Upper lobe of left lung (tissue), 6 donors: ENCODE measurements around the gene BTG1. TPM values are rescaled to one million over a fixed set of nuclear protein-coding genes. Genes with fewer than 3 reads are reported as not detected.

Experiments used
- ATAC-seq, 2 donors: fragments of 200-7000 bp; cut with Tn5 transposase; one replicate each; pipeline ENCODE4 v1.9.1; 2022; ENCODE audit warnings: mild to moderate bottlenecking in 2 of 2, moderate library complexity in 2 of 2; ENCODE audit not compliant: low FRiP score in 2 of 2
- DNase-seq, 2 donors: peaks; one replicate each; pipeline ENCODE4 v3.0.0-alpha.2; 2019 to 2020
- H3K27ac ChIP-seq, 4 donors: fragments of 200-600 bp; sonication (generic); one replicate each; pipeline ENCODE4 v1.5.1; 2016 to 2019
- H3K27me3 ChIP-seq, 4 donors: fragments of 200-600 bp; sonication (generic); one replicate each; pipeline ENCODE4 v1.5.1; 2017 to 2019
- H3K36me3 ChIP-seq, 4 donors: fragments of 200-600 bp; sonication (generic); one replicate each; pipeline ENCODE4 v1.5.1; 2016 to 2019
- H3K4me1 ChIP-seq, 4 donors: fragments of 200-600 bp; sonication (generic); one replicate each; pipeline ENCODE4 v1.5.1; 2018 to 2019
- H3K4me3 ChIP-seq, 4 donors: fragments of 200-600 bp; sonication (generic); one replicate each; pipeline ENCODE4 v1.5.1; 2017 to 2019; ENCODE audit warnings: mild to moderate bottlenecking in 2 of 4, moderate library complexity in 1 of 4
- H3K9me3 ChIP-seq, 4 donors: fragments of 200-600 bp; sonication (generic); one replicate each; pipeline ENCODE4 v1.5.1; 2018 to 2019
- CTCF ChIP-seq, 6 experiments: fragments of 450-650 bp in 4 of 6; fragments of 200-600 bp in 2 of 6; sonication (generic) in 2 of 6; IDR thresholded peaks; one replicate each; pipeline ENCODE4 v1.5.1; 2016 to 2019; ENCODE audit warnings: antibody characterized with exemption in 6 of 6
- EP300 ChIP-seq, 4 donors: sonication (generic); formaldehyde crosslinking; IDR thresholded peaks; one replicate each; pipeline ENCODE4 v1.5.1; 2017; ENCODE audit warnings: antibody characterized with exemption in 4 of 4, control low read depth in 2 of 4
- POLR2A ChIP-seq, 4 donors: fragments of 450-650 bp; IDR thresholded peaks; one replicate each; pipeline ENCODE4 v1.5.1; 2016 to 2017; ENCODE audit warnings: antibody characterized with exemption in 4 of 4, mild to moderate bottlenecking in 2 of 4
- POLR2AphosphoS5 ChIP-seq, 2 donors: sonication (generic); formaldehyde crosslinking; IDR thresholded peaks; one replicate each; pipeline ENCODE4 v1.5.1; 2017; ENCODE audit warnings: antibody characterized with exemption in 2 of 2
- WGBS, 2 donors: methylation state at CpG; one replicate each; pipeline ENCODE4 v1.1.5; 2017 to 2018; 5-methylcytosine and 5-hydroxymethylcytosine counted together
- total RNA-seq, 6 donors: library from RNA; depleted of rRNA in 4 of 6; stranded (reverse); fragments of >200 nt in 4 of 6; gene quantifications; one replicate each; pipeline versions ENCODE4 v1.1.0 to v1.2.1, GENCODE V29; 2016 to 2021
- donor health status: DM: no; HTN: no; CAD: no; lungs with moderate emphysema.
- donor health status: DM: no; HTN: yes; CAD: no; lungs with severe emphysema.

The BTG1 gene
- total RNA-seq, 6 donors from 2014 or later: 31.4 to 177 (median 87.0) TPM

- H3K36me3 ChIP-seq: no peaks in the 10 kb centered on the region
- no peaks in the 10 kb centered on the region for H3K27me3 ChIP-seq
- no peak for DNase-seq
- WGBS, 2 donors: 75 to 99% methylated on average over 4 of the region's 4 CpGs
- H3K4me3 ChIP-seq: no peak overlapping the region
- peak overlapping the region in 1 of 4 donors; percentile 76 for H3K27ac ChIP-seq
- H3K9me3 ChIP-seq: peaks cover 0 to 8% (median 0%) of the 10 kb centered on the region in 4 donors
- TF ChIP-seq CTCF (IDR thresholded peaks at IDR 0.05): no peak
- no peak for TF ChIP-seq EP300 (IDR thresholded peaks at IDR 0.05)
- no peak for TF ChIP-seq POLR2A (IDR thresholded peaks at IDR 0.05)
- TF ChIP-seq POLR2AphosphoS5 (IDR thresholded peaks at IDR 0.05): no peak
- ATAC-seq: no peak
- H3K4me1 ChIP-seq: peaks cover 11 to 26% (median 20%) of the 10 kb centered on the region in 4 donors
Observed at GRCh38 chr12:92122941-92123779, 22.5 kb downstream of the BTG1 start.

DNA sequence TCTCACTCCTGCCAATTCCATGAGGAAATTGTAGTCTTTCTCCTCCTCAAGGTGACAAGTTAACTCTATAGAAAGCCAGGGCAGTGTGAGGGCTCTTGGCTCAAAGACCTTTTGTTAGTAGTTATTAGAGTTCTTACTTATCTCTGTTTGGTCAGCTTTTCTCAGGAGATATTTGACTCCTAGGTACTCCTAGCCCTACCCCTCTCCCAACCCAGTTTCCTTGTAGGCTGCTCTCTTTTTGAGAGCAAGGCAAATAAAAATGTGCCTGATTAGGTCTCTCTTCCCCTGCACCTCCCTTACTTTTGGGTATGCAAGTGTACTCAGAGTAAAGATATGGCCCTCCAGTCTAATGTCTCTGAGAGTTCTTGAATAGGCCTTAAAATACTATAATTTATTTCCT, 23.8 kb downstream of the BTG1 start:
- TF ChIP-seq POLR2A (IDR thresholded peaks at IDR 0.05): peak in 1 of 4 donors; percentile 10
- TF ChIP-seq CTCF (IDR thresholded peaks at IDR 0.05): no peak
- peak; percentile 52 to 85 for ATAC-seq
- peaks cover 0 to 8% (median 0%) of the 10 kb centered on the region in 4 donors for H3K9me3 ChIP-seq
- no peaks in the 10 kb centered on the region for H3K27me3 ChIP-seq
- no peak overlapping the region for H3K4me3 ChIP-seq
- H3K4me1 ChIP-seq: peaks cover 11 to 23% (median 19%) of the 10 kb centered on the region in 4 donors
- peak overlapping the region in 3 of 4 donors; percentile 10 to 52 (median 14) for H3K27ac ChIP-seq
- peak in 1 of 2 donors; percentile 32 for DNase-seq
- H3K36me3 ChIP-seq: no peaks in the 10 kb centered on the region

DNA sequence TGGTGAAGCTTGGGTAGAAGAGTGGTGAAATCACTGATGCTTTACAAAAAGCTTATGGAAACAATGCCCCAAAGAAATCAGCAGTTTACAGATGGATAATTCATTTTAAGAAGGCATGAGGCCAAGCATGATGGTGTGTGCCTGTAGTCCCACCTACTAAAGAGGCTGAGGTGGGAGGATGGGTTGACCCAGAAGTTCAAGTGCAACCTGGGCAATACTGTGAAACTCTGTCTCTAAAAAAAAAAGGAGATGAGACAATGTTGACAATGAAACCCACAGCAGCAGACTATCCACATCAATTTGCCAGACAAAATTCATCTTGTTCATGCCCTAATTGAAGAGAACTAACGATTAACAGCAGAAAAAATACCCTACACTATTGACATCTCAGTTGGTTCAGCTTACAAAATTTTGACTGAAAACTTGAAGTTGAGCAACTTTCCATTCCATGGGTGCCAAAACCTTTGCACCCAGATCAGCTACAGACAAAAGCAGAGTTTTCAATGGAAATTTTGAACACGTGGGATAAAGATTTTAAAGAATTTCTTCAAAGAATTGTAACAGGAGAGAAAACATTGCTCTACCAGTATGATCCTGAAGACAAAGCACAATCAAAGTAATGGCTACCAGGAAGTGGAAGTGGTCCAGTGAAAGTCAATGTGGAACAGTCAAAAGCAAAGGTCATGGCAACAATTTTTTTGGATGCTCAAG, 26.7 kb downstream of the BTG1 start:
- Histone ChIP-seq H3K27ac (no peak overlapping the region), H3K27me3 (no peaks in the 10 kb centered on the region), H3K4me1 (peaks cover 0 to 9% (median 4%) of the 10 kb centered on the region in 4 donors), H3K4me3 (no peak overlapping the region), H3K9me3 (peaks cover 0 to 8% (median 0%) of the 10 kb centered on the region in 4 donors), H3K36me3 (no peaks in the 10 kb centered on the region)
- WGBS, 2 donors: 96 to 100% methylated on average over 2 of the region's 2 CpGs
- DNase-seq (no peak), ATAC-seq (no peak)
- TF ChIP-seq EP300 (IDR thresholded peaks at IDR 0.05) (no peak), CTCF (IDR thresholded peaks at IDR 0.05) (no peak), POLR2AphosphoS5 (IDR thresholded peaks at IDR 0.05) (no peak), POLR2A (IDR thresholded peaks at IDR 0.05) (no peak)

DNA sequence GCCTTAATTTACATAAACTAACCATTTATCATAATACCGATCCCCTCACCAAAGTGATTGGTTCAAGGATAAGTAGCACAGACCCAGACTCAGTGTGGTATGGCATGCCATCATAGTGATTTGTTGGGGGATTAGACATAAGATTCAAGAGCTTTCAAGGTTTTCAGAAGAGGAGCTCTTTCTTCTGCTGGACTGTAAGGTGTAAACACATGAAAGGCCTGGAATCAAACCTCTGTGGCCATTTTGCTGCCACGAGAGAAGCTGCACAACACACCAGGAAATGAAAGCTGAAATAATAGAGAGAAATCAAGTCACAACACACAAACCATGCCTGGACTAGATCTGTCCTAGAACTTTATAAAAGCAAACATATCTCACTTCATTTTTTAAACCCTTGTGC, 30.8 kb downstream of the BTG1 start:
- H3K27ac ChIP-seq: no peak overlapping the region
- peaks cover 0 to 4% (median 0%) of the 10 kb centered on the region in 4 donors for H3K9me3 ChIP-seq
- DNase-seq (no peak), ATAC-seq (no peak)
- no peak overlapping the region for H3K4me3 ChIP-seq
- H3K4me1 ChIP-seq: peaks cover 0 to 9% (median under 1%) of the 10 kb centered on the region in 4 donors
- no peaks in the 10 kb centered on the region for H3K36me3 ChIP-seq
- 92% methylated on average over 2 of the region's 2 CpGs for WGBS, 2 donors
- H3K27me3 ChIP-seq: no peaks in the 10 kb centered on the region
- TF ChIP-seq CTCF (IDR thresholded peaks at IDR 0.05) (no peak), EP300 (IDR thresholded peaks at IDR 0.05) (no peak), POLR2A (IDR thresholded peaks at IDR 0.05) (no peak), POLR2AphosphoS5 (IDR thresholded peaks at IDR 0.05) (no peak)
